HG02642 (cell line): ENCODE results near the gene EFEMP2.
A peak's percentile ranks its signal among the peaks of the same experiment; 100 is the strongest.

Source experiments
- ATAC-seq: cut with Tn5 transposase; IDR thresholded peaks from one replicate; pipeline ENCODE4 v1.9.1; 2021; ENCODE audit warnings: mild to moderate bottlenecking; ENCODE audit not compliant: unreplicated experiment, poor library complexity

EFEMP2 gene

GRCh38 chr11:65872586-65873317, at the start of gene EFEMP2:
Gene EFEMP2, minus strand, starts transcription at chr11:65872800. Its CDS starts 446 bp downstream, at chr11:65872354.
- no peak for ATAC-seq

DNA sequence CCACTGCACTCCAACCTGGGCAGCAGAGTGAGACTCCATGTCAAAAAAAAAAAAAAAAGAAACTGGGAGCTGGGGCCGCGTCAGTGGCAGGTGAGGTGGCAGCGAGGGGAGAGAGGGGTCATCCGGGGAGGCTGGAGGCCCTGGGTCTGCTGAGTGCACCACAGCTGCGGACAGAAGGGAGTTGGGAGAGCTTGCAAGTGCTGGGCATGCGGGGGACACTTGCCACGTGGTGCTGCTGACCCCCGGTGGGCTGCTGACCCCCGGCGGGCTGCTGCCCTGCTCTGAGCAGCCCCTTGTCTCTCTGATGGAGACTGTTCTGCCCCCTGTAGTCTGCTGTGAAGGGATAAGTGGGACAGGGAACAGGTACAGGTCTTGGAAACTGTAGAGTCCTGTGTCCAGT, 49.3 kb upstream of the EFEMP2 start:
- no peak for ATAC-seq

- ATAC-seq: no peak
These were observed 48.5 kb upstream of the EFEMP2 start for GRCh38 chr11:65921033-65921555.

DNA sequence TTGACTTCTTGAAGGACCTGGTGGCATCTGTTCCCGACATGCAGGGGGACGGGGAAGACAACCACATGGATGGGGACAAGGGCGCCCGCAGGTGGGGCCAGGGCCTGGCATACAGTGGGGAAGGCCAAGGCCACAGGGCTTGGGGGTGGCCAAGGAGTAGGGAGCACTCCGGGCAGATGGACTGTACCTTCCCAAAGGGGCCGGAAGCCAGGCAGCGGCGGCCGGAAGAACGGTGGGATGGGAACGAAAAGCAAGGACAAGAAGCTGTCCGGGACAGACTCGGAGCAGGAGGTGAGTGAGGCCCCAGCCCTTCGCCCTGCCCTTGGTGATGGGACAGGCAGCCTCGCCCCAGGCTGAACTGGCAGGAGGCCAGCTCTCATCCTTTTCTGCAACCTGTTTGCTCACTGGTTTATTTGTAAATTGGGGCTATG, 47.8 kb upstream of the EFEMP2 start:
- ATAC-seq: no peak

DNA sequence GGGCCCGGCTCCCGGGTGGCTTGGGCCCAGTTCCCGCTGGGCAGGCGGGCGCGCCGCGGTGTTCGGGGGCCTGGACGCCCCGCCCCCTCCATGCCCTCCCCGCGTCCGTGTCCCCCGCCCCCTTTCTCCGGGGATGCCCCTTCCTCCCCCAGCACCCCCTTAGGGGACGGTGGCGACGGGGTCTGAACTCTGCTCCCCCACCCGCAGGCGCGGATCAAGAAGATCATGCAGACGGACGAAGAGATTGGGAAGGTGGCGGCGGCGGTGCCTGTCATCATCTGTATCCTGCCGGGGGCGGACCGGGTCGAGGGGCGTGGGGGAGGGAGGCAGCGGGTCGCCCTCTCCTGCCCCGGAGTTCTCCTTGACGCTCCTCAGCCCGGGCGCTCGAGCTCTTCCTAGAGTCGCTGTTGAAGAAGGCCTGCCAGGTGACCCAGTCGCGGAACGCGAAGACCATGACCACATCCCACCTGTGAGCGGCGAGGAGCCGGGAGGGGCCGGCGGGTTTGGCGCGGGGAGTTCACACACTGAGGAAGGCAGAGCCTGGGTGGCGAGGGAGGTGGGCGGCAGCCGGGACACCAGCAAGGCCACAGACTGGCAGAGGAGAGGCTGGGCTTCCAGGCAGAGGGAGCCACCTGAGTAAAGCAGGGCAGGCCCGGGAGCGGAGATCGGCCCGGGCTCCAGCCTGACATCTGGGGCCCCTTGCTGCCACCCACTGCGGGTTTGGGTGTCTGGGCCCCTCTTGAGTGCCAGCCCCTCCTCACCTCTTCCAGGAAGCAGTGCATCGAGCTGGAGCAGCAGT, 47.2 kb upstream of the EFEMP2 start:
- ATAC-seq: peak; percentile 50

- peak; percentile 84 for ATAC-seq
These were observed 46.6 kb upstream of the EFEMP2 start, which contains the start of gene DRAP1 for GRCh38 chr11:65919141-65919572. Gene DRAP1, plus strand, starts transcription at chr11:65919426. Its CDS starts 76 bp downstream, at chr11:65919502.

DNA sequence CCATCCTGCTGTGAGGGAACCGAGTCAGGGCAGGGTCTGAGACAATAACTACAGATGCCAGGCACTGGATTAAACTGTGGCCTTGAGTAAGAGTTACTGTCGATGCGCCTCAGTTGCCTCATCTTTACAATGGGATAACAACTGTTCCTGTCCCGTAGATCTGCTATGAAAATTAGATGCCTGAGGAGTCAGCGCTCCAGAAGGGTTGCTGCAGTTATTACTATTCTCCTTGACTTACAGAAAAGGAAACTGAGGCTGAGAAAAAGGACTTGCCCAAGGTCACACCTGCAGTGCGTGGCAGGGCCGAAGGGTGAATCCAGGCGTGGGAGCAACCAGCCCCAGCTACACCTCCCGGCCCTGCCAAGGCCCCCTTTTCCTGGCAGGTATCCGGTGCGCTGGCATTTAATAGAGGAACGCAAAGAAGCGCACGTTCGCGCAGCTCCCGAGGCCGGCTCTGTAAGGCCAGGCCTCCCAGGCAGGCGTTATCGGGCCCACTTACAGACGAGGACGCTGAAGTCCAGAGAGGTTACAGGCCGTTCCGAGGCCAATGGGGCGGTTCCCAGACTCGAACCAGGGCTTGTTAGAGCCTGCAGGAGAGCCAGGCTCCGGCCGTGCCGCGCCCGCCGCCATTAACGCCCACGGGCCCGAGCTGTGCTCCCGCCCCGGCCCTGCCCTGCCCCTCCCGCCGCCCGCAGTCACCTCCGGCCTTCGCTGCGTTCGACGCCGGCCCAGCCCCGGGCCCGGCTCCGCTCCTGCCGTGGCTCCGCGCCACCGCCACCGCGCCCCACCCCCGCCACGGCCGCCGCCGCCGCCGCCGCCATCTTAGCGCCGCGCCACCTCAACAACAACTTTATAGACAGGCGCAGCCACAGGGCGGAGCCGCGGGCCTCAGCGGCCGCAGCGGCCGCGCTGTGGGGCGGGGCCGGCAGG, 45.9 kb upstream of the EFEMP2 start, which contains the start of gene C11orf68:
Gene C11orf68 (minus strand): TSS at position 852 of the 930 bp plus-strand sequence. CDS start 31 bp downstream, at position 821.
- ATAC-seq: peak; percentile 58

- no peak for ATAC-seq
These were observed 45.0 kb upstream of the EFEMP2 start for GRCh38 chr11:65917434-65918210.

- ATAC-seq: no peak
These were observed 44.5 kb upstream of the EFEMP2 start for GRCh38 chr11:65917077-65917433.

DNA sequence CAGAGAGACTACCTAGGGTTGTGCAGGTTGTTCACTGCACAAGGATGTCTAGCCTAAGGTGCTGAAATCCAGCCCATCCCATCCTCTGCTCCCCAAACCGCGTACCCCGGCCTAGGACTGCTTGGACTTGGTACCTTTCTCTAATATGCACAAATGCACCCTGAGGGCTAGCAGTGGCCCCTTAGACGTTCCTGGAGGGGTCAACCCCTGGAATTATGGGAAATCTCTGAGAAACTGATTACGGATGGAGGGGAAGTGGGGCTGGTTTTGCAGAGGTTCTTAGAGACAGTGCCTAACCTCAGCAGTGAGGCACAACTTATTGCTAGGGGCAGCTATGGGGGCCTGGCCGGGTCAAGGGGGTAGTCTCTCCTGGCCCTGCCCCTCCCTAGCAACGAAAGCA, 43.8 kb upstream of the EFEMP2 start:
- ATAC-seq: no peak

GRCh38 chr11:65915821-65916251, 43.2 kb upstream of the EFEMP2 start:
- ATAC-seq: no peak

DNA sequence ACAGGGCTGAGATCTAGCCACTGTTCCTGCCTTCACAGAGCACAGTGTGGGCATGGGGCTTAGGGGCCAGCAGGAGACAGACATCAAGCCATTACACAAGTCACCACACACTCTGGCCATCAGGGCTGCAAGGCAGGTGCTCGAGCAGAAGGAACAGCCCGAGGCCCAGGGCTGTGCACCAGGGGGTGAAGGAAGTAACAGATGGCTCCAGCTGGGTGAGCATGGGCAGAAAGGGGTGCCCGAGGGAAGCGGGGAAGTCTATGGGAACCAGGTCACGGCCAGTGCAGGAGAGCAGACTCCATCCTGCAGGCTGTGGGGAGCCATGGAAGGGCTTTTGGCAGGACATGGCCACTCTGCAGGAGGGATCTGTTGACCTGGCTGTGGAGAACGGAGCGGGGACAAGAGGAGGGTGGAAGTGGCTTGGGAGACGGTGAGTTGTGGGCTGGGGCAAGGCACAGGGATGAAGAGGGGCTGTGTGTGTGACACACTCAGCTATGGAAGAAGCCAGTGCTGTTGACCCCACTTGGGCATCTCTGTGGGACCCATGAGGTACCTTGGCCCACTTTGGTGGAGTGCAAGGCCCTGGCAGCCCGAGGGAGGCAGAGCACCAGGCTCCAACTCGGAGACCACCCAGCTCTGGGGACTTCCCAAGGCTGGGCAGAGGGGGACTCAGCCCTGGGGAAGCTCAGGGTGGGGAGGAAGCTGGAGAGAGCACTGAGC, 42.7 kb upstream of the EFEMP2 start:
- ATAC-seq: no peak

GRCh38 chr11:65912845-65913244, 40.2 kb upstream of the EFEMP2 start:
- no peak for ATAC-seq

DNA sequence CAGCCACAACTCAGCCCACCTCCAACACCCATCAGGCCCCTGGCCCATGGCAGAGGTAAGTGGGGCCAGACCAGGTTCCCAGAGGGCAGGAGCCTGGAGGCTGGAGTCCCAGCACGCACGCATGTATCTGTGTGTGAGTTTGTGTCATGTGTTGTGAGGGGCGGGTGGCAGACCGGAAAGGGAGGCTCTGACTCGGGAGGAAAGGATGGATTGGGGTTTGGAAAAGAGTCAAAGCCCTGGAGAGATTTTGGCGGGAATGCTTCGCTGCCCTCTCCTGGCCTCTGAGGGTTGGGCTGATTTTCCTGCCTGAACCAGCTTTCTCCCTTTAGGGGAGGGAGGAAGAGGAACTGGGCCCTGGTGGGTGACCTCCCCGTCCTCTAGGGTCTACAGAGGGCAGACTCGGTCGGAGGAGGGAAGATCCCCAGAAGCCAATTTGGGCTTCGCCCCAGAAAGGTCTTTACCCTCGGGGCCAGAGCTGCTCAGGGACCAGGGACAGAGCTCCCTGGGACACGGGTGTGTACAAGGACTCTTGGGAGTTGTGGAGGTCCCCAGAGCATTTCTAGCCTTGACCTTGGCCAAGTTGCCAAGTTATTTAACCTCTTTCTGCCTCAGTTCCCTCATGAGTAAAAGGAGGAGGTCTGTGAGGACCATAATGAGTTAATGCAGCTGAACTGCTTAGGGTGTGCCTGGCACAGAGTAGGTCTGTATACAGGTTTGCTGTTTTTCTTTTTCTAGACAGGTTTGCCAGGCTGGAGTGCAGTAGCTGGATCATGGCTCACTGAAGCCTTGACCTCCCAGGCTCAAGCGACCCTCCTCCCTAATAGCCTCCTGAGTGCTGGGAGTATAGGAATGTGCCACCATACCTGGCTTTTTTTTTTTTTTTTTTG, 39.3 kb upstream of the EFEMP2 start:
- ATAC-seq: no peak

DNA sequence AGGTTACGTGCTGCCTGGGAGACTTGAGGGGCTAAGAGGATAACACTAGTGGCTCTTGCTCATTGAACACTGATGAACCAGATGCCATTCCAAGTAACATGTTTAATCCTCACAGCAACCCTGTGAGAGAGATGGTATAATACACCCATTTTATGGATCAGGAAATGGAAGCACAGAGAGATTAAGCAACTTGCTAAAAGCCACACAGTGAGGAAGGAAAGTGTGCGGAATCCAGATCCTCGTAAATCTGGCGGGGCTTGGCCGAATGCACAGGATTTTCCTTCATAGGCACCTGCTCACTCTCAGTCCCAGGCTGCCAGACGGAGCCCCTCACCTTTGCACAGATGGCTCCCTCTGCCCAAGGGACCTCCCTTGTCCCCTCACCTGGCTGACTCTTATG, 35.3 kb upstream of the EFEMP2 start:
- no peak for ATAC-seq

GRCh38 chr11:65906602-65907001, 34.0 kb upstream of the EFEMP2 start:
- no peak for ATAC-seq

- ATAC-seq: no peak
These were observed 31.1 kb upstream of the EFEMP2 start for GRCh38 chr11:65903715-65904114.

- ATAC-seq: no peak
These were observed 30.5 kb upstream of the EFEMP2 start for GRCh38 chr11:65903068-65903481.
